GM18498 (cell line): ENCODE measurements around the gene SPSB1.

Experiments
- ATAC-seq: cut with Tn5 transposase; IDR thresholded peaks from one replicate; pipeline ENCODE4 v1.9.1; 2021; ENCODE audit warnings: mild to moderate bottlenecking, moderate library complexity; ENCODE audit not compliant: unreplicated experiment

SPSB1 gene

DNA sequence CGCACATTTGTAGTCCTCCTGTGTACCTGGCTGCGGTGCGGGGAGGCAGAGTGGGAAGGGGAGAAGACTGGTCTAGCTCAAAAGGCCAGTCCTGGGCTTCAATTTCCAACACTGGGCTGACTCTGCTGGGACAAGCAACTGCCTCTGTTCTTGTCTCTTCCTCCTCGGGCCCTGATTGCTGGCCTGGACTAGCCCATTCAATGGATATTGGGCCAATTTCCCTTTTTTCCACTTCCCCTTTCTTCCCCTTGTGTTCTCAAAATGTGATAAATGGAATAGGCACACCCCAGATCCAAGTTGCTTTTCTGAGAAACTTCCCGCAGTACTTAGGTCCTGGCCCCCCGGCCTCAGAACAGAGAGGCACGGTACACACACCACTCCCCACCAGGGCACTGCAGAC, 48.2 kb downstream of the SPSB1 start:
- ATAC-seq, result no peak

DNA sequence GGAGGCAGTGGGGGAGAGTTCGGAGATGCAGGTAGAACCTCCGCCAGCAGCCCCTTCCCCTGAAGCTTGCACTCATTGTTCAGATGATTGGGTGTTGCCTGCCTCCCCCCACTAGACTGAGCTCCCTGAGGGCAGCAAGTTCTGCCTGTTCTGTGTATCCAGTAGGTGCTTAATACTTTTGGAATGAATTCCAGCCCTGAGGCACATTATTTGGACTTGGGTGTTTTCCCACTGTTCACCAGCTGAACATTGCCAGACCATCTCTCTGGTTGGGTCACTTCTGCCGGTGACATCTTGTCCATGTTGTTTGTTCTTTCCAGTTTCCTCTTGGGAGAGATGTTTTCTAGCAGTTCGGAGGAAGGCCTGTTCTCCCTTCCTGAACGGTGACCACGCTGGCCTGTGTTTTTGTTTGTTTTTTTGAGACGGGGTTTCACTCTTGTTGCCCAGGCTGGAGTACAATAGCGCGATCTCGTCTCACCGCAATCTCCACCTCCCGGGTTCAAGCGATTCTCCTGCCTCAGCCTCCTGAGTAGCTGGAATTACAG, 48.7 kb downstream of the SPSB1 start:
- no peak for ATAC-seq

DNA sequence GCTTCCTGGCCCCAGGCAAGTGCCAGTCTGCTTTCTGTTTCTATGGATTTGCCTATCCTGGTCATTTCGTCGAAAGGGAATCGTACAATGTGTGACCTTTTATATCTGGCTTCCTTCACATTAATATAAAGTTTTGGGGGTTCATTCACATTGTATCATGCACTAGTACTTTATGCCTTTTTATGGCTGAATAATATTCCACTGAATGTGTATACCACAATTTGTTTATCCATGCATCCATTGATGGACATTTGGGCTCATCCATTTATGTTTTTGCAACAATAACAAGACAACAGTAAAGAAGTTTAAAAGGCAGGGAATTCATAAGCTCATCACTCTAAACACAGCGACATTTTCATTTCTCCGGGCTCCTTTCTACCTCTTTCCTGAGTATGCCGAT, 50.6 kb downstream of the SPSB1 start:
- no peak for ATAC-seq

DNA sequence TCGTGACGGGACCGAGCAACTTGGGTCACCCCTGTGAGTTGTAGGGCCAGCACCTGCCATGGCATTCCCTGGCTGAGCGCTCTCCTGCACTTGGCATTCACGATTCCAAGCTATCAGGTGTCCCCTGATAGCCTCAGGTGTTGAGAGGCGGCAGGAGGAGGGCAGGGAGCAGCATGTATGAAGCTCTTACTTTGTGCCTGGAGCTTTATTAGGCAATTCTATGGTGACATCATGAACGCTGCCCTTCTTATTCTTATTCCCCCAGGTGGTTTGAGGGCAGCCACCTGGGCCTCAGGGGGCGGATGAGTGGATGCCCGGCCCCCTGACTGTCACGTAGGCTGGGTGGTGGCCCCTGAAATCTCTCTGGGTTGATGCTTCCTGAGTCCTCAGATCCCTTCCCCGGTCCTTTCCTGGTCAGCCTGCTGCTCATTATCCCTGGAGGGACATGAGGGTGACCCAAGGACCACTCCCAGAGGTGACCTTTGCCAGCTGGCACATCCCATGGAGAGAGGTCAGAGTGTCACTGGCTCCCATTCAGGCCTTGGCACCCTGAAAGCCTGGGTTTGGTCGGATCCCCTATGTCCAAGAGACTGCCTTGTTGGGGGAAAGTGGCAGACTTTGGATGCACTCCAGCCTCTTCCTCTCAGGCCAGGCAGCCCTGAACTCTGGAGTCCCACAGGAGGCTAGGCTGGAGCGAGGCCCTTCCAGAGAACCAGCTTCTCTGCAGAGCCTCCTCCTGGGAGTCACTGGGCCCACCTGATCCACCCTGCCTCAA, 51.9 kb downstream of the SPSB1 start:
- ATAC-seq, result no peak

DNA sequence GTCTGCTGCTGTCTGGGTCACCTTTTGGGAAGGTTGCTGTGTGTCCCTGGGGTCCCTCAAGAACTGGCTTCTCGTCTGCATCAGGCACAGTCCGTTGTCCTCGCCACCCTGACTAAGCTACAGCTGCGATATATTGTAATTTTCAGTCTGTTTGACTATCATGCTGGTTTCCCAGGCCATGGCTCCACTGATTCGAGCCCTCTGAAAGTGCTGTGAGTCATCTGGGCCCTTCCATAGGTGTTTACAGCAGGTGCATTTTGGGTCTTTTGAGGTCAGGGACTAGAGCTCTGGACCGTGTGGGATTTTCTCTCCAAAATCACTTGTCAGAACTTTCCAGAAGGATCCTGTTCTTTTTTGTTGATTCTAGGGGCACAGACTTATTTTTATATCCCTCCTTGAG, 52.8 kb downstream of the SPSB1 start:
- ATAC-seq, result no peak

DNA sequence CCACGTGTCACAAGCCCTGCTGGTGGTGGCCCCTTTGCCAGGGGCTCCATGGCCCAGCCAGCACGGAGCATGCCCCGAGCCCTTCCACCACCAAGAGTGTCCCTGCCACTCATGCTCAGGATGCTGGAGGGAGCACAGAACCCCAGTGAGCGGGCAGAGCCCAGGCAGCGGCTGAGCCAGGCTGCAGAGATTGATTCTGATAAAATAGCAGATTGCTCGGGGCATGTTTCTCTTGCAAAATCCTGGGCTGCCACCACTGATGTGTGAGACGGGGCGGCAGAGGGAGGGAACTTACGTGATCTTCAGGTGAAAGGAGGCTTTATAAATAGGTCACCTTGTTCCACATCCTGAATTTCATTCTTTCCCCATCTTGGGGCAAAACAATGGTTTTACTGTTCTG, 53.2 kb downstream of the SPSB1 start:
- ATAC-seq, result no peak

DNA sequence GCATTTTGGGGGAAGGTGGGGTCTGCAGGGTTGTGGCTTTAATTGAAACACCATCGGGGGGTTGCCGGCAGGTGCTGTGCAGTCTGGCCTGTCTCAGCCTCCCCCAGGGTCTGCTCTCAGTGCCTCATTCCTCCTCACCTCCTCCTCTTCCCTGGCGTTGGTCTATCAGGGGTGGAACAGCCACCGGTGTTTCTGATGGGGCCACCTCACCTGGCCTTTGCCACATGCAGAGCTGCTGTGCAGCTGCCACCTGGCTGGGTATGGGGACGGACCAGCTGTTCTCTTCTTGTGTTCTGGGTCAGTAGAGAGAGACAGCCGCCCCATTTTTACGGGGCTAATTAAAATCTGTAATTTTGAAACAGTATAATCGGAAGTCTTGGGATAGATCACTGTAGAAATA, 53.9 kb downstream of the SPSB1 start:
- ATAC-seq, result no peak

DNA sequence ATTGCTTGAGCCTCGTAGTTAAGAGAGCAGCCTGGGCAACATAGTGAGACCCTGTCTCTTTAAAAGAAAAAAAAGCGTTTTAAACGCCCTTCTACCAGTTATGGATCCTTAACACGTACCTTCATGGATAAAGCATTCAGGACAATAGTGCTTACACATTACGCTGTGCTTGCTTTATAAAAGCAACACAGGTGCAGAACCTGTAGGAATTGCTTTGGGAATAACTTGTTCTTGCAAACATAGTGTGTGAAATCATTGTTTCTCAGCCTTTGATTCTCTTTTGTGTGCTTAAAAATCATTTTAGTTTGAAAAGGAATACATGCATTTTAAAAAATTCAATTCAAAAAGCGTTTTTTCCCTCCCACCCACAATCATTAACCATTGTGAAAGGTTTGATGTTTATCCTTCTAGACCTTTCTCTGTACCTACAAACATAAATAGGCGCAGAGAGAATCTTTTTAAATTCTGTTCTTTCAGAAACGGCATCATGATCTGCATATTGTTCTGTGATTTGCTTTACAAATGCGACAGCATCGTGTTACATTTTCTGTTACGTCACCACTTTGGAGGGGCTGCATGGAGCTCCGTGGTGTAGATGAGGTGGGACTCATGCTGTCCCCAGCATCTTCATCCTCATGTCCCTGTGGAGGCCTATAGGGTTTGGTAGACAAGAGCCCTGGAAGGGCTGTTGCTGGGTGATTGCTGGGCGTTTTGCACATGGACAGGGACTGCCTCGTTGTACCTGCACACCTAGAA, 54.6 kb downstream of the SPSB1 start:
- ATAC-seq, result no peak

DNA sequence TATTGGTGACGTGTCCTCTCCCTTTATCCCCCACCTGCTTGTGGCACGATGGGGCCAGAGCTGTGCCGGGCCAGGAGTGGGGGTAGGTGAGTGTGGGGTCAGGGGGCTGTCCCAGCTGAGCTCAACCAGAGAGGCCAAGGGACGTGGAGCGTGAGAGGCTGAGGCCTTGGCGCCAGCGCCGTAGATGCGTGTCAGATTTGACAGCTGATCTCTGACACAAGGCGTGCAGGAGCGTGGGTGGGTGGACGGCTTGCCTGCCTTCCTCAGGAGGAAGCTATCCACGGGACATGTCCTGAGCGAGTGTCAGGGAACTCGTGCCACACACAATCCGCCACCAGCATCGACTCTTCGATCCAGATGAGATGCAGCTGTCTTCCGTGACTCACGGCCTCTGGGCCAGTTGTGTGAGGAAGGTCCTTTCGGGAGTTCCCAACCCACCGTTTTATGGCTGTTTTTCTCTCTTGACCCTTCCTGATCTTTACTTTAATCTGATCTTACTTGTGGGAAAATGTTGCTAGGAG, 56.7 kb downstream of the SPSB1 start:
- ATAC-seq, result no peak

DNA sequence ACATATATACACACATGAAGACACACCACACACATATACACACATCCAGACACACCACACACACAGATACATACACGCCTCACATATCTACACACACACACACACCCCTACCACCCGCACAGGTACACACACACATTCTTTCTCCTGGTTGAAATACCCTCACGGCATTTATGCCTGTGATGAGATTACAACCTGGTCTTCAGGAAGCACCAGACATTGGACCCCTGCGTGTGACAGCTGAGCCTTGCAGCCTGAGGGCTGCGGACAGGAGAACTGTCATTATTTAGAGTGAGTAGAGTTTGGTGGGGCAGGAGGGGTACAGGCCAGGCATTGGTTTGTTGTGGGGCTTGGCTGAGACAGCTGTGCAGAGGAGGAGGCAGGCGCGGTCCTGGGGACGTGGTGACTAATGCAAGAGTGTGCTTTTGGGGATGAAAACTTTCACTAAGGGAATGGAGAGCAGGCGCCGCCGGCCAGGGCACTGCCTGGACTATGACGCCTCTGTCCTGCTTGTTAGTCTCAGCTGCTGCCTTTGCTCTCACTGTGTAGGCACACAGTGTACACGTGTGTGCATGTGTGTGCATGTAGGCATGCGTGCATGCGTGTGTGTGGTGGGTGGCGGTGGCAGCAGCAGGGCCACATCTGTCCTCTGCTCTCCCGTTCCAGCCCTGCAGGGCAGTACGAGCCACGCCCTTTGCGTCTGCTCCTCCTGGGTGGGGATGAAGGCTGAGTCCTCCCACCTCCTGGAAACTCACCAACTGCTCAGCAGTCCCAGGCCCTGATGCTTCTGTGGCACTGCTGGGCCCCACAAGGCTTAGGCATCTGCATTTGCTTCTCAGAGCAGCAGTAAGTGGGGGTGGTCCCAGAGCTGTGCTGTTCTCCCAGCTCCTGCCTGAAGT, 57.6 kb downstream of the SPSB1 start:
- no peak for ATAC-seq

DNA sequence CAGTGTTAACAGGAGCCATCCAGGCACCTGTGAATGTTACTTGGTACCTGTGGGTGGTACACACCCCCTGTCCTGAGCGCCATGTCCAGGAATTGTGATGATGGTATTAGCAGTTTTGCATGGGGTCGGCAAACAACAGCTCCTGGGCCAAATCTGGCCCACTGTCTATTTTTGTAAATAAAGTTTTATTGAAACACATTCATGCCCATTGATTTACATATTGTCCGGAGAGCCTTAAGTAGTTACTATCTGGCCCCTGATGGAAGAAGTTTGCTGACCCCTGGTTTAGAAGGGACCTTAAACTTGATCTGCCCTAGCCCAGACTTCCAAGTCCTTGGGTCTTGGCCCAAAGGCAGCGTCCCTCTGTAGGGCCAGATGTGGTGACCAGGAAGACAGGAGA, 58.3 kb downstream of the SPSB1 start:
- no peak for ATAC-seq

DNA sequence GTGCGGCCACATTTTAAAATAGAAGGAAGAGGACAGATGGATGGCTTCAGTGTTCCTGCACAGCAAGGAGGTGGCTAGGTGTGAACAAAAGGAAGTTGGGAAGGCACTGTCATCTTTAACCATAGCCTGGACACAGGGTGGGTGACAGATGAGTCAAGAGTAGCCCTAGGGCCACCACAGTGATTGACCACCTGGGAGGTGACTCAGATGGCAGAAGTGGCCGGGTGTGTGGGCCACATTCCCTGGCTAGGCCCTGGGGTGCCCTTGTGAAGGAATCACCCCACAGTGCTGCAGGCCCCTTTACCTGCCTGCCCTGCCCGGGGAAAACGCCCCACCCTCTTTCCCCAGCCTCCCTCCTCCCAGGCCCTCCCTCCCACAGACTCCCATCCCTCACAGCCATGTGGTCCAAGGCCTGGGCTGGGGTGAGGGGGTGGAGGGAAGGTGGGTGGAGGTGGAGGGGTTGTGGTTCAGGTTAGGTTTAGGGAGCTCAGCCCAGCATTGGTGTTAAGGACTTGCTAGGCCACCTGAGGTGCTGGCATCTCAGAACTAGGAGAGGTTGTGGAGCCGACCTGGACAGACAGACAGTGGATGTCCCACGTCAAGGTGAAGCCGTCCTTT, 59.1 kb downstream of the SPSB1 start:
- no peak for ATAC-seq

DNA sequence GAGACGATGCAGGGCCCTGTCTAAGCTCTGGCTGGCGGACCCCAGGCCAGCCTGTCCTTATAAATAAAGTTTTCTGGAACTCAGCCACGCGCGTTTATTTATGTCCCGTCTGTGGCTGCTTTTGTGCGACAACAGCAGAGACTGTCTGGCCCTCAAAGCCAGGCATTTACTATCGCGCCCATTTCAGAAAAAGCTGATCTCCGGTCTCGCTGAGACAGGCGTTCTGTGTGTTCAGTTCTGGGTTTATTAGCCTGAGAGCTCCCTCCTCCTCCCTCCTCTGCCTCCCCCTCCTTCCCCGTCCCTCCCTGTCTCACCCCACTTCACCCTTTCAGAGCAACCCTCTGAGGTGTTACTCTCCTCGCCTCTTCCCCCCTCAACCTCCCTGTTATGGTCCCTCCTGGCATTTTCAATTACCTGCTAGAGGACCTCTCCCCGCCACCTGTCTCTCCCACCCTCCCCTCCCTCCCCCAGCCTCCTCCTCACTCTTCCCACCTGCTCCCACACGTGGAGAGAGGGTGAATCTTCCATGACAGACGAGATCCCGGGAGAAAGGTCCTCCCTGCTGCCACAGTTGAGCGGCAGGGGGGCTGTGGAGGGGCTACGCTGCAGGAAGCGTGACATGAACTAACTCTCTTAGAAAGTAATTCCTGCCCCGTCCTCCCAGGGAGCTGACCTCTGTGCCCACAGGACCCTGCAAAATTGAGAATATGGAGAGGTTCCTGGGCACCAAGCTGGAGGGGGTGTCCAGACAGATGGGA, 59.9 kb downstream of the SPSB1 start:
- no peak for ATAC-seq

DNA sequence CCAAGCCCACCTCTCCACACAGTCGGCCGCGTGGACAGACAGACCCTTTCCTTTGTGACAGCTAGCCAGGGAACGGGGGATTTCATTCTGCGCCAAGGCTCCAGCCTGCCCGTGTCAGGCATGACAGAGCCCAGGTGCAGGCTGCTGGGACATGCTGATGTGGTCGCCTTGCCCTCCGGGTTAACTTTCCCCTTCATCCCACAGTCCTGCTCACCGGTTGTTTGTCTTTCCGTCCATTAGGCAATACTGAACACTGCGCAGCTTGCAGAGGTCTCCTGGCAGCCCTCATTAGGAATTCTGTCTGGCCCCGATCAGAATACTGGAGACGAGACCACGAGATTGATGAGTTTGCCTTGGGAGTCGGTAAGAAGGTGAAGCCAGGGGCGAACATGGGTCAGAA, 62.8 kb downstream of the SPSB1 start:
- ATAC-seq, result no peak

DNA sequence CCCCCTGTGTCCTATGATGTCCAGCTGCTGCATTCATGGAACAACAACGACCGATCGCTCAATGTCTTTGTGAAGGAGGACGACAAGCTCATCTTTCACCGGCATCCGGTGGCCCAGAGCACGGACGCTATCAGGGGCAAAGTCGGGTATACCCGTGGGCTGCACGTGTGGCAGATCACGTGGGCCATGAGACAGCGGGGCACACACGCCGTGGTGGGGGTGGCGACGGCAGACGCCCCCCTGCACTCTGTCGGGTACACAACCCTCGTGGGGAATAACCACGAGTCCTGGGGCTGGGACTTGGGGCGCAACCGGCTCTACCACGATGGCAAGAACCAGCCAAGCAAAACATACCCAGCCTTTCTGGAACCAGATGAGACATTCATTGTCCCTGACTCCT, 63.3 kb downstream of the SPSB1 start:
- ATAC-seq, result no peak

DNA sequence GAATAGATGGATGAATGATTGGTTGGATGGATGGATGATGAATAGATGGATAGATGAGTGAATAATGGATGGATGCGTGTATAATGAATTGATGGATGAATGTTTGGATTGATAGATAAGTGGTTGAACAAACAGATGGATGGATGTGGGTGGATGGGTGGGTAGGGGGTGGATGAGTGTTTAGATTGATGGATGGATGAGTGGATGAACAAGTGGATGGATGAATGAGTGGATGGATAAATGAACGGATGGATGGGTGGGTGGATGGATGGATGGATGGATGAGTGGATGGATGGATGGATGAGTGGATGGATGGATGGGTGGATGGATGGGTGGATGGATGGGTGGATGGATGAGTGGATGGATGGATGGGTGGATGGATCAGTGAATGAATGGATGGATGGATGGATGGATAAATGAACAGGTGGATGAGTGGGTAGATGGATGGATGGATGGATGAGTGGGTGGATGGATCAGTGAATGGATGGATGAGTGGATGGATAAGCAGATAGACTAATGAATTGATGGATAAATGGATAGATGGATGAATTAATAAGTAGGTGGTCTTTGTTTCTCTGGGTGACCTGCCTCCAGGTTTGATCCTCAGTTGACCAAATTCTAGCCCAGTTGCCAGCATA, 64.3 kb downstream of the SPSB1 start:
- ATAC-seq, result no peak

DNA sequence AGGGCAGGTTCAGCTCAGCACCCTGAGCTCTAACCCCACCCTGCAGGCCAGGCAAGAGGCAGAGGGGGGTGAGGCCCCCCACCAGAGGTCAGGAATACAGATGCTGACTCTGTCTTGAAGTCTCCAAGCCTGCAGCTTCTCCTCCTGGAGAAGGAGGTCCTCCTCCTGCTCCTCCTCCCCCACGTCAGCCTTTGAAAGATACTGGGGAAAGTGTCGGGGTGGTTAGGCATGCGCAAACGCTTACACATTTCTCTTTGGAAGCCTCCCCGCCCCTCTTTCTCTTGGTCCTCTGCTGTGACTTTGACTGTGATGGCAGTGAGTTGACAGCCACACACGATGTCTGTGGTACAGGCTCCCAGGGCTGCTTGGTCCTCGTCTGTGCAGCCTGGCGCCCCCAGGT, 65.3 kb downstream of the SPSB1 start:
- no peak for ATAC-seq

DNA sequence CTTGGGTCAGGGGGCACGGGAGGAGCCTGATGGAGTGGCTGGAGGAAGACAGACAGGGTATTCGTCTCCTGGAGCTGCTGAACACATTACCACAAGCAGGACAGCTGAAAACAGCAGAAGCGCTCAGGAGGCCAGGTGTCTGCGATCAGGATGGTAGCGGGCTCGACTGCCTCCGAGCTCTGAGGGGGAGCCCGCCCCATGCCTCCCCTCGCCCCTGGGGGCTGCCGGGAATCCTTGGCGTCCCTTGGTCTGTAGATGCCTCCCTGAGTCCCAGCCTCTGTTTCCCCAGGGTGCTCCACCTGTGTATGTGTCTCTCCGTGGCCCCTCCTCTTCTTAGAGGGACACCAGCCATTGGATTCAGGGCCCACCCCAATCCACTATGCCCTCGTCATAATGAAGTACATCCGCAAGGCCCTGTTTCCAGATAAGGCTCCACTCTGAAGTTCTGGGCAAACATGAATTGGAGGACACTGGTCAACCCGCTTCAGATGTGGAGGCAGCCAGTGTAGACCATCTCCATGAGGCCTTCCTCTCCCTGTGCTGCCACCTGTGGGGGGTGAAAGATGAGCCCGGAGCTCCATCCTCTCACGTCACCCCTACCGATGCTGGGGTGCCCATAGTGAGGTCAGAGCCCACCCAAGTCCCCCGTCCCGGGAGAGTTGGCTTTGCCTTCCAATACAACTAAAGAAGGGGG, 67.8 kb downstream of the SPSB1 start:
- ATAC-seq, result no peak
